IMR-90 (cell line): ENCODE data around the gene MICA. TPM values are rescaled to one million over a fixed set of nuclear protein-coding genes. Genes with fewer than 3 reads are reported as not detected.

Source experiments
- ATAC-seq: fragments of 200-7000 bp; cut with Tn5 transposase; 2 replicates; pipeline ENCODE4 v1.9.1; 2020; ENCODE audit warnings: low read depth, mild to moderate bottlenecking, moderate library complexity
- BruUV-seq: library from RNA; stranded (reverse); fragments of 400-500 nt; replicated peaks from 2 replicates; lab custom pipeline; 2021; lab: Mats Ljungman, UMichigan
- CTCF ChIA-PET: fragments of 300-600 bp; formaldehyde crosslinking; extraction: SDS; loops from one replicate; lab custom pipeline; 2021; ENCODE audit warnings: antibody characterized with exemption; lab: Yijun Ruan, JAX
- POLR2A ChIA-PET: fragments of 300-600 bp; sonication (Branson Sonifier 250); formaldehyde crosslinking; loops from one replicate; lab custom pipeline; 2022; ENCODE audit warnings: antibody characterized with exemption; ENCODE audit not compliant: unreplicated experiment; lab: Charles Lee
- DNase-seq: peaks from one replicate; pipeline ENCODE4 v3.0.0; 2013
- H2AFZ ChIP-seq: replicated peaks from 2 replicates; pipeline ENCODE3; 2013; ENCODE audit warnings: low read length, mild to moderate bottlenecking; ENCODE audit not compliant: poor library complexity
- H2AK5ac ChIP-seq: 2 replicates; pipeline ENCODE4 v1.6.1; 2013; ENCODE audit warnings: low read depth, low read length, inconsistent platforms
- H2AK9ac ChIP-seq: replicated peaks from 2 replicates; pipeline ENCODE3; 2013; ENCODE audit warnings: mild to moderate bottlenecking, low read depth, low read length, moderate library complexity; ENCODE audit not compliant: poor library complexity
- H2BK120ac ChIP-seq: 2 replicates; pipeline ENCODE4 v1.6.1; 2013; ENCODE audit warnings: low read depth, low read length, inconsistent platforms
- H2BK15ac ChIP-seq: 3 replicates; pipeline ENCODE4 v1.6.1; 2013; ENCODE audit warnings: low read depth, low read length, inconsistent platforms
- H2BK20ac ChIP-seq: 2 replicates; pipeline ENCODE4 v1.6.1; 2013; ENCODE audit warnings: low read depth, mild to moderate bottlenecking, inconsistent platforms, low read length, moderate library complexity
- H2BK5ac ChIP-seq: 2 replicates; pipeline ENCODE4 v1.6.1; 2013; ENCODE audit warnings: mild to moderate bottlenecking, low read depth, low read length, inconsistent platforms; ENCODE audit not compliant: poor library complexity, severe bottlenecking
- H3K14ac ChIP-seq: replicated peaks from 2 replicates; pipeline ENCODE4 v1.6.1; 2013; ENCODE audit warnings: low read depth, low read length, inconsistent platforms
- H3K18ac ChIP-seq: 2 replicates; pipeline ENCODE4 v1.6.1; 2013; ENCODE audit warnings: low read depth, low read length, control low read depth
- H3K23ac ChIP-seq: 2 replicates; pipeline ENCODE4 v1.6.1; 2013; ENCODE audit warnings: low read depth, low read length, inconsistent platforms
- H3K27ac ChIP-seq: 2 replicates; pipeline ENCODE4 v1.5.1; 2013; ENCODE audit warnings: mild to moderate bottlenecking, control low read depth, low read length; ENCODE audit not compliant: insufficient read depth
- H3K27me3 ChIP-seq: 2 replicates; pipeline ENCODE4 v1.6.1; 2013; ENCODE audit warnings: low read length; ENCODE audit not compliant: control insufficient read depth, insufficient read depth
- H3K36me3 ChIP-seq: 2 replicates; pipeline ENCODE4 v1.6.1; 2013; ENCODE audit warnings: low read length, mixed read lengths; ENCODE audit not compliant: control insufficient read depth, insufficient read depth
- H3K4ac ChIP-seq: 2 replicates; pipeline ENCODE4 v1.6.1; 2013; ENCODE audit warnings: low read depth, low read length, inconsistent platforms
- H3K4me1 ChIP-seq: 2 replicates; pipeline ENCODE4 v1.6.1; 2013; ENCODE audit warnings: low read length, mixed read lengths; ENCODE audit not compliant: control insufficient read depth, insufficient read depth
- H3K4me2 ChIP-seq: 2 replicates; pipeline ENCODE4 v1.6.1; 2013; ENCODE audit warnings: low read depth, mild to moderate bottlenecking, control low read depth, low read length, moderate library complexity
- H3K4me3 ChIP-seq: 2 replicates; pipeline ENCODE4 v1.5.1; 2013; ENCODE audit warnings: low read depth, mild to moderate bottlenecking, control low read depth, low read length, moderate library complexity; ENCODE audit not compliant: insufficient read depth
- H3K56ac ChIP-seq: 2 replicates; pipeline ENCODE4 v1.6.1; 2013; ENCODE audit warnings: low read length, inconsistent platforms; ENCODE audit not compliant: insufficient read depth; ENCODE audit errors: extremely low read depth
- H3K79me1 ChIP-seq, 2 experiments: 2 replicates each; pipeline ENCODE4 v1.6.1; 2013; ENCODE audit warnings: low read length in 2 of 2, inconsistent platforms in 1 of 2, low read depth in 1 of 2
- H3K9ac ChIP-seq: 2 replicates; pipeline ENCODE4 v1.6.1; 2013; ENCODE audit warnings: low read depth, low read length, control low read depth
- H3K9me1 ChIP-seq: 2 replicates; pipeline ENCODE4 v1.6.1; 2013; ENCODE audit warnings: low read length, inconsistent platforms; ENCODE audit not compliant: insufficient read depth
- H3K9me3 ChIP-seq: 2 replicates; pipeline ENCODE4 v1.6.1; 2013; ENCODE audit warnings: low read length; ENCODE audit not compliant: control insufficient read depth, insufficient read depth
- H4K20me1 ChIP-seq: 2 replicates; pipeline ENCODE4 v1.6.1; 2013; ENCODE audit warnings: low read length, inconsistent platforms; ENCODE audit not compliant: insufficient read depth
- H4K5ac ChIP-seq: 2 replicates; pipeline ENCODE4 v1.6.1; 2013; ENCODE audit warnings: mild to moderate bottlenecking, low read depth, low read length, control low read depth
- H4K8ac ChIP-seq, 2 experiments: 2 replicates each; pipeline ENCODE4 v1.6.1; 2013; ENCODE audit warnings: low read depth in 2 of 2, low read length in 2 of 2, control low read depth in 1 of 2, inconsistent platforms in 1 of 2
- H4K91ac ChIP-seq: 2 replicates; pipeline ENCODE4 v1.6.1; 2013; ENCODE audit warnings: low read depth, low read length, inconsistent platforms; ENCODE audit not compliant: insufficient read depth
- CTCF ChIP-seq: conservative IDR thresholded peaks from 2 replicates; pipeline ENCODE4 v1.5.1; 2012; ENCODE audit warnings: mild to moderate bottlenecking, low read depth, low read length, improper control_type of control experiment
- SMC3 ChIP-seq: fragments of 150-350 bp; IDR thresholded peaks from 2 replicates; pipeline ENCODE4 v1.6.1; 2016; ENCODE audit warnings: low read depth, mild to moderate bottlenecking, antibody characterized with exemption, low read length, moderate library complexity
- WGBS, 2 experiments: methylation state at CpG; one replicate each; pipeline versions ENCODE4 v1.1.5 to v1.1.7; 2013; ENCODE audit warnings: missing lambda C conversion rate in 2 of 2; ENCODE audit not compliant: insufficient read length in 1 of 2; ENCODE audit errors: extremely low coverage in 2 of 2; 5-methylcytosine and 5-hydroxymethylcytosine counted together
- dilution Hi-C: fragments of 300-500 bp; cut with HindIII; formaldehyde crosslinking; loops from one replicate; pipeline ENCODE4 v1.14.3; 2018; ENCODE audit warnings: low sequenced_read_pairs; ENCODE audit not compliant: unreplicated experiment
- in situ Hi-C: fragments of 300-500 bp; cut with MboI; formaldehyde crosslinking; loops from 3 replicates; pipeline ENCODE4 v1.14.3; 2019; ENCODE audit warnings: low sequenced_read_pairs, inconsistent platforms, mixed read lengths
- intact Hi-C: fragments of 100-400 bp; cut with micrococcal nuclease; formaldehyde crosslinking; loops from 2 replicates; pipeline ENCODE4 v1.10.0; 2022
- polyA plus RNA-seq, 3 experiments: library from polyadenylated mRNA; depleted of rRNA; stranded (reverse); fragments of >200 nt; gene quantifications; 2 replicates each; pipeline ENCODE4 v1.2.3, GENCODE V29; 2012; ENCODE audit warnings: low replicate concordance in 1 of 3
- total RNA-seq: library from RNA; depleted of rRNA; stranded (reverse); fragments of >200 nt; gene quantifications from 2 replicates; pipeline ENCODE4 v1.2.3, GENCODE V29; 2012

The MICA gene
- total and polyA plus RNA-seq, 2 of the 4 experiments (the other 2 are of a cell fraction), result 55.9 to 67.7 TPM

- intact Hi-C loops (no loop called here), in situ Hi-C loops (no loop called here), dilution Hi-C loops (no loop called here)
- Histone ChIP-seq H3K27me3 (peaks cover 19% of the 10 kb centered on the region), H4K20me1 (peaks cover 7% of the 10 kb centered on the region; the same call in 1 of the 2 replicates), H2AK5ac (no peak overlapping the region; the same call in 1 of the 2 replicates), H3K4me2 (peak overlapping the region; percentile 76), H3K56ac (no peak overlapping the region), H2BK20ac (no peak overlapping the region), H2AFZ (peak overlapping the region; percentile 86), H3K9me3 (no peaks in the 10 kb centered on the region), H3K14ac (no peak overlapping the region; the same call in 1 of the 2 replicates), H2AK9ac (no peak overlapping the region), H3K4ac (no peak overlapping the region), H4K8ac (peak overlapping the region in 1 of 2 experiments; percentile 42; a peak in 1 of 4 replicates), H2BK120ac (no peak overlapping the region), H3K79me1 (peaks cover 5 to 17% of the 10 kb centered on the region in 2 experiments; a peak in 3 of 4 replicates), H3K23ac (no peak overlapping the region), H3K18ac (no peak overlapping the region), H3K9me1 (peaks cover 11% of the 10 kb centered on the region; the same call in 1 of the 2 replicates), H3K4me1 (peaks cover 4% of the 10 kb centered on the region; the same call in 1 of the 2 replicates), H2BK5ac (no peak overlapping the region), H3K36me3 (peaks cover 13% of the 10 kb centered on the region), H3K4me3 (peak overlapping the region; percentile 64), H4K91ac (no peak overlapping the region), H2BK15ac (no peak overlapping the region), H4K5ac (no peak overlapping the region), H3K27ac (peak overlapping the region; percentile 32; the same call in 1 of the 2 replicates), H3K9ac (peak overlapping the region; percentile 48)
- BruUV-seq, result TSS peak; percentile 97
- 11% methylated on average over 13 of the region's 83 CpGs; no CpG with 5 or more reads in 1 of the 2 experiments for WGBS, 2 experiments
- CTCF ChIA-PET, result no interaction called here
- POLR2A ChIA-PET, result no interaction called here
- ATAC-seq (peak; percentile 79), DNase-seq (peak; percentile 18)
- TF ChIP-seq CTCF (0 out of 2 replicates have a peak, but pooled peaks have one; percentile 8), SMC3 (no peak)
Observed at GRCh38 chr6:31356216-31356945, 47.0 kb upstream of the MICA start.
